WTC11 (cell line): Measurements from ENCODE around the gene LTK. TPM values are rescaled to one million over a fixed set of nuclear protein-coding genes. Genes with fewer than 3 reads are reported as not detected.

Experiments
- ATAC-seq: fragments of 200-7000 bp; cut with Tn5 transposase; 2 replicates; pipeline ENCODE4 v1.10.0; 2021; ENCODE audit warnings: mild to moderate bottlenecking, moderate library complexity
- CTCF ChIA-PET: fragments of 300-600 bp; sonication (Branson Sonifier 250); formaldehyde crosslinking; loops from one replicate; lab custom pipeline; 2021; ENCODE audit warnings: antibody characterized with exemption; lab: Charles Lee
- POLR2A ChIA-PET: fragments of 350-600 bp; sonication (Branson Sonifier 250); formaldehyde crosslinking; loops from one replicate; lab custom pipeline; 2021; ENCODE audit warnings: antibody characterized with exemption; lab: Charles Lee
- DNase-seq: peaks from one replicate; pipeline ENCODE4 v3.0.0; 2021; ENCODE audit warnings: low spot score
- H3K27ac Mint-ChIP-seq: 2 replicates; pipeline ENCODE4 v1.8.0; 2021; ENCODE audit warnings: mixed read lengths
- H3K27me3 Mint-ChIP-seq: 2 replicates; pipeline ENCODE4 v1.8.0; 2021; ENCODE audit warnings: low read depth, mild to moderate bottlenecking, moderate library complexity, mixed read lengths
- H3K36me3 Mint-ChIP-seq: 2 replicates; pipeline ENCODE4 v1.8.0; 2021; ENCODE audit warnings: mixed read lengths
- H3K4me1 Mint-ChIP-seq: 2 replicates; pipeline ENCODE4 v1.8.0; 2022; ENCODE audit warnings: mixed read lengths
- H3K4me3 Mint-ChIP-seq: 2 replicates; pipeline ENCODE4 v1.8.0; 2021; ENCODE audit warnings: mild to moderate bottlenecking, moderate library complexity, mixed read lengths
- H3K9me3 Mint-ChIP-seq: 2 replicates; pipeline ENCODE4 v1.8.0; 2021; ENCODE audit warnings: mixed read lengths
- ATF1 ChIP-seq: sonication (generic); formaldehyde crosslinking; IDR thresholded peaks from 2 replicates; pipeline ENCODE4 v1.8.1; 2023; ENCODE audit warnings: mild to moderate bottlenecking, moderate library complexity, missing genetic modification reagents
- E2F4 ChIP-seq: sonication (generic); formaldehyde crosslinking; IDR thresholded peaks from 2 replicates; pipeline ENCODE4 v1.8.1; 2022; ENCODE audit warnings: low read depth, mild to moderate bottlenecking, moderate library complexity, missing genetic modification reagents, borderline replicate concordance
- ERG ChIP-seq: fragments of 250-450 bp; sonication (Bioruptor Pico); IDR thresholded peaks from 2 replicates; pipeline ENCODE4 v1.8.0; 2021; ENCODE audit warnings: mild to moderate bottlenecking
- FOXK1 ChIP-seq: sonication (generic); formaldehyde crosslinking; IDR thresholded peaks from 2 replicates; pipeline ENCODE4 v1.8.0; 2022; ENCODE audit warnings: mild to moderate bottlenecking, moderate library complexity, missing genetic modification reagents
- FOXP1 ChIP-seq: sonication (generic); formaldehyde crosslinking; IDR thresholded peaks from 2 replicates; pipeline ENCODE4 v1.8.0; 2022; ENCODE audit warnings: missing genetic modification reagents, mild to moderate bottlenecking, moderate library complexity, borderline replicate concordance
- GABPB1 ChIP-seq: sonication (generic); formaldehyde crosslinking; IDR thresholded peaks from 2 replicates; pipeline ENCODE4 v1.8.1; 2023; ENCODE audit warnings: mild to moderate bottlenecking, missing genetic modification reagents
- JAZF1 ChIP-seq: fragments of 250-450 bp; sonication (Bioruptor Pico); IDR thresholded peaks from 2 replicates; pipeline ENCODE4 v1.9.0; 2021; ENCODE audit warnings: moderate library complexity, mild to moderate bottlenecking, inconsistent platforms
- KAT7 ChIP-seq: sonication (generic); formaldehyde crosslinking; IDR thresholded peaks from 2 replicates; pipeline ENCODE4 v1.8.1; 2023; ENCODE audit warnings: missing genetic modification reagents, mild to moderate bottlenecking, borderline replicate concordance
- MAX ChIP-seq: sonication (generic); formaldehyde crosslinking; IDR thresholded peaks from 2 replicates; pipeline ENCODE4 v1.8.0; 2022; ENCODE audit warnings: mild to moderate bottlenecking, missing genetic modification reagents
- MXD4 ChIP-seq: fragments of 250-450 bp; sonication (Bioruptor Pico); IDR thresholded peaks from 2 replicates; pipeline ENCODE4 v1.8.0; 2021; ENCODE audit warnings: mild to moderate bottlenecking, moderate library complexity, borderline replicate concordance
- MYBL2 ChIP-seq: sonication (generic); formaldehyde crosslinking; IDR thresholded peaks from 2 replicates; pipeline ENCODE4 v1.8.1; 2023; ENCODE audit warnings: mild to moderate bottlenecking, moderate library complexity, missing genetic modification reagents
- NR3C1 ChIP-seq: sonication (generic); formaldehyde crosslinking; conservative IDR thresholded peaks from 2 replicates; pipeline ENCODE4 v1.8.1; 2023; ENCODE audit warnings: low read depth, mild to moderate bottlenecking, missing genetic modification reagents
- PRDM15 ChIP-seq: sonication (generic); formaldehyde crosslinking; IDR thresholded peaks from 2 replicates; pipeline ENCODE4 v1.8.0; 2022; ENCODE audit warnings: missing genetic modification reagents
- PREB ChIP-seq: sonication (generic); formaldehyde crosslinking; IDR thresholded peaks from 2 replicates; pipeline ENCODE4 v1.8.1; 2022; ENCODE audit warnings: mild to moderate bottlenecking, missing genetic modification reagents, moderate library complexity, borderline replicate concordance
- SP1 ChIP-seq: sonication (generic); formaldehyde crosslinking; conservative IDR thresholded peaks from 2 replicates; pipeline ENCODE4 v1.8.1; 2022; ENCODE audit warnings: missing genetic modification reagents
- ZNF121 ChIP-seq: sonication (generic); formaldehyde crosslinking; IDR thresholded peaks from 2 replicates; pipeline ENCODE4 v1.8.0; 2023; ENCODE audit warnings: missing genetic modification reagents
- ZNF317 ChIP-seq: sonication (generic); formaldehyde crosslinking; IDR thresholded peaks from 2 replicates; pipeline ENCODE4 v1.8.1; 2023; ENCODE audit warnings: low read depth, mild to moderate bottlenecking, moderate library complexity, missing genetic modification reagents, borderline replicate concordance
- ZNF396 ChIP-seq: fragments of 250-450 bp; sonication (Bioruptor Pico); IDR thresholded peaks from 2 replicates; pipeline ENCODE4 v1.8.0; 2021; ENCODE audit warnings: mild to moderate bottlenecking, moderate library complexity, borderline replicate concordance
- total RNA-seq: library from RNA; stranded (reverse); gene quantifications from 3 replicates; pipeline ENCODE4 v1.2.3, GENCODE V29; 2021

The LTK gene
- total RNA-seq, 1 experiment from 2014 or later: 0.66 TPM

GRCh38 chr15:41493205-41493901 is 20.3 kb downstream of the LTK start, which contains the start of gene ITPKA:
ITPKA (plus strand) TSS chr15:41493874; CDS start chr15:41493928, 54 bp downstream.
- Mint-ChIP-seq H3K4me3 (peak within 1 kb of the TSS; percentile 67), H3K27me3 (peaks cover 79% of the 10 kb centered on the region), H3K27ac (no peak within 1 kb of the TSS), H3K4me1 (peaks cover 14% of the 10 kb centered on the region), H3K9me3 (no peaks in the 10 kb centered on the region), H3K36me3 (no peaks in the 10 kb centered on the region)
- POLR2A ChIA-PET: interaction anchor here (0.6 kb wide), 1 partner anchor 69 kb away, joined by 5 read pairs; no protein-coding TSS in a partner anchor
- peak; percentile 64 for ATAC-seq
- TF ChIP-seq FOXP1 (CRISPR knock-in tag): peak; percentile 14; the same call in 1 of the 2 replicates
- TF ChIP-seq JAZF1 (CRISPR knock-in tag): no peak
- no peak for TF ChIP-seq NR3C1 (CRISPR knock-in tag)
- 0 out of 2 replicates have a peak, but pooled peaks have one; percentile 8 for TF ChIP-seq GABPB1 (CRISPR knock-in tag)
- TF ChIP-seq E2F4 (CRISPR knock-in tag): no peak
- TF ChIP-seq MYBL2: 0 out of 2 replicates have a peak, but pooled peaks have one; percentile 33
- no peak for TF ChIP-seq PREB (CRISPR knock-in tag)
- no peak for TF ChIP-seq PRDM15 (CRISPR knock-in tag)
- peak; percentile 41; the same call in 1 of the 2 replicates for TF ChIP-seq FOXK1 (CRISPR knock-in tag)
- peak; percentile 54; the same call in 1 of the 2 replicates for TF ChIP-seq MAX (CRISPR knock-in tag)
- DNase-seq: peak; percentile 80
- CTCF ChIA-PET: interaction anchor here (0.6 to 5.1 kb wide), 10 partner anchors 8 to 373 kb away, joined by 3 to 38 read pairs (median 6); partner anchors contain the start of gene MAPKBP1

GRCh38 chr15:41492597-41493204 is 20.9 kb downstream of the LTK start:
- TF ChIP-seq ATF1: no peak
- TF ChIP-seq ERG: no peak
- TF ChIP-seq KAT7 (CRISPR knock-in tag): no peak
- TF ChIP-seq ZNF396: no peak
- TF ChIP-seq ZNF317: no peak
- TF ChIP-seq ZNF121: no peak
- TF ChIP-seq MAX (CRISPR knock-in tag): peak; percentile 11; the same call in 1 of the 2 replicates
- peak; percentile 8; the same call in 1 of the 2 replicates for TF ChIP-seq SP1 (CRISPR knock-in tag)
- no peak for TF ChIP-seq MXD4 (CRISPR knock-in tag)
- ChIA-PET POLR2A (interaction anchor here (0.6 kb wide), 1 partner anchor 70 kb away, joined by 5 read pairs; no protein-coding TSS in a partner anchor), CTCF (interaction anchor here (0.8 to 5.1 kb wide), 9 partner anchors 9 to 374 kb away, joined by 3 to 38 read pairs (median 6); partner anchors contain the start of gene MAPKBP1)
- peaks cover 14% of the 10 kb centered on the region for H3K4me1 Mint-ChIP-seq
- no peaks in the 10 kb centered on the region for H3K9me3 Mint-ChIP-seq
- H3K36me3 Mint-ChIP-seq: no peaks in the 10 kb centered on the region
- peak overlapping the region; percentile 67 for H3K4me3 Mint-ChIP-seq
- H3K27me3 Mint-ChIP-seq: peaks cover 72% of the 10 kb centered on the region
- DNase-seq (no peak), ATAC-seq (no peak)
- H3K27ac Mint-ChIP-seq: no peak overlapping the region
